Right lobe of liver (tissue), 4 donors: Measurements from ENCODE around the gene SUPT6H.
"Not testable (repeated sequence)": the region's sequence is repeated elsewhere in the genome, so short reads cannot be mapped to it uniquely, and the experiment has no call there.

Source experiments
- POLR2A ChIP-seq: fragments of 450-650 bp; IDR thresholded peaks from one replicate; pipeline ENCODE4 v1.6.1; 2017; ENCODE audit warnings: antibody characterized with exemption, mild to moderate bottlenecking
- TF ChIP-seq, protein P1 (sequence below), 4 donors: fragments of 200-600 bp in 3 of 4; fragments of 450-650 bp in 1 of 4; IDR thresholded peaks; one replicate each; pipeline versions ENCODE4 v1.5.1 to v1.8.0; 2016 to 2022; ENCODE audit warnings: antibody characterized with exemption in 4 of 4, mild to moderate bottlenecking in 2 of 4
- donor health status: DM: no; HTN: no; CAD: no.
- donor health status: DM: no; HTN: no; CAD: no.
- donor health status: DM: no; HTN: yes; CAD: no.

DNA sequence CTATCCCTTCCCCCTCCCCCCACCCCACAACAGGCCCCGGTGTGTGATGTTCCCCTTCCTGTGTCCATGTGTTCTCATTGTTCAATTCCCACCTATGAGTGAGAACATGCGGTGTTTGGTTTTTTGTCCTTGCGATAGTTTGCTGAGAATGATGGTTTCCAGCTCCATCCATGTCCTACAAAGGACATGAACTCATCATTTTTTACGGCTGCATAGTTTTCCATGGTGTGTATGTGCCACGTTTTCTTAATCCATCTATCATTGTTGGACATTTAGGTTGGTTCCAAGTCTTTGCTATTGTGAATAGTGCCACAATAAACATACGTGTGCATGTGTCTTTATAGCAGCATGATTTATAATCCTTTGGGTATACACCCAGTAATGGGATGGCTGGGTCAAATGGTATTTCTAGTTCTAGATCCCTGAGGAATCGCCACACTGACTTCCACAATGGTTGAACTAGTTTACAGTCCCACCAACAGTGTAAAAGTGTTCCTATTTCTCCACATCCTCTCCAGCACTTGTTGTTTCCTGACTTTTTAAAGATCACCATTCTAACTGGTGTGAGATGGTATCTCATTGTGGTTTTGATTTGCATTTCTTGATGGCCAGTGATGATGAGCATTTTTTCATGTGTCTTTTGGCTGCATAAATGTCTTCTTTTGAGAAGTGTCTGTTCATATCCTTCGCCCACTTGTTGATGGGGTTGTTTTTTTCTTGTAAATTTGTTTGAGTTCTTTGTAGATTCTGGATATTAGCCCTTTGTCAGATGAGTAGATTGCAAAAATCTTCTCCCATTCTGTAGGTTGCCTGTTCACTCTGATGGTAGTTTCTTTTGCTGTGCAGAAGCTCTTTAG is 74.1 kb downstream of the SUPT6H start:
- TF ChIP-seq POLR2A: not testable (repeated sequence)
- TF ChIP-seq, protein P1, sequence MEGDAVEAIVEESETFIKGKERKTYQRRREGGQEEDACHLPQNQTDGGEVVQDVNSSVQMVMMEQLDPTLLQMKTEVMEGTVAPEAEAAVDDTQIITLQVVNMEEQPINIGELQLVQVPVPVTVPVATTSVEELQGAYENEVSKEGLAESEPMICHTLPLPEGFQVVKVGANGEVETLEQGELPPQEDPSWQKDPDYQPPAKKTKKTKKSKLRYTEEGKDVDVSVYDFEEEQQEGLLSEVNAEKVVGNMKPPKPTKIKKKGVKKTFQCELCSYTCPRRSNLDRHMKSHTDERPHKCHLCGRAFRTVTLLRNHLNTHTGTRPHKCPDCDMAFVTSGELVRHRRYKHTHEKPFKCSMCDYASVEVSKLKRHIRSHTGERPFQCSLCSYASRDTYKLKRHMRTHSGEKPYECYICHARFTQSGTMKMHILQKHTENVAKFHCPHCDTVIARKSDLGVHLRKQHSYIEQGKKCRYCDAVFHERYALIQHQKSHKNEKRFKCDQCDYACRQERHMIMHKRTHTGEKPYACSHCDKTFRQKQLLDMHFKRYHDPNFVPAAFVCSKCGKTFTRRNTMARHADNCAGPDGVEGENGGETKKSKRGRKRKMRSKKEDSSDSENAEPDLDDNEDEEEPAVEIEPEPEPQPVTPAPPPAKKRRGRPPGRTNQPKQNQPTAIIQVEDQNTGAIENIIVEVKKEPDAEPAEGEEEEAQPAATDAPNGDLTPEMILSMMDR (IDR thresholded peaks at IDR 0.05): not testable (repeated sequence)
